ENCODE data around the gene MPP3. TPM values are rescaled to one million over a fixed set of nuclear protein-coding genes. Genes with fewer than 3 reads are reported as not detected.

MPP3 gene
- polyA plus RNA-seq, 3 donors, result 1.5 TPM; not detected in 2

DNA sequence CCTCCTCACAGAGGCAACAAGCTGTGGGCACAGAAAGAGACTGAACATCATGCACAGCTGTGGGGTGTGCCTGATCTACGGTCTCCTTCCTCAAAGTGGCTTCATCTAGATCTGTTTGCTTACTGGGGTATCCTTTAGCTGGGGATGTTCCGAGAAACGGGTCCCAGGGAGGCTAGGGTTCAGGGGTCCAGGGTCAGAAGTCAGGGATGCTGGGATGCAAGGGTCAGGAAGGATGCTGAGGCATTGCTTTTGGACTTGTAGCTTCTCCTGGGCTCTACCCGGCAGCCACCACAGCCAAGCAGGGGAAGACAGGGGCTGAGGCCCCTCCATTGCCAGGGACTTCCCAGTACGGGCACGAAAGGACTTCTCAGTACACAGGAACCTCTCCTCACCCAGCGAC is 20.6 kb upstream of the MPP3 start:
- Mint-ChIP-seq H3K27me3 (ENCODE audit: low read depth in 3 of 3) (peaks cover 5 to 14% (median 8%) of the 10 kb centered on the region in 3 donors), H3K4me3 (no peak overlapping the region), H3K27ac (peak overlapping the region in 1 of 7 donors; percentile 62), H3K9me3 (peaks cover 0 to 9% (median 2%) of the 10 kb centered on the region in 7 donors), H3K36me3 (no peaks in the 10 kb centered on the region), H3K4me1 (peaks cover 9% of the 10 kb centered on the region)
- Histone ChIP-seq H3K36me3 (replicated peaks in 1 of 2; ENCODE audit: control insufficient read depth in 1 of 2, insufficient read depth in 2 of 2, low read length in 2 of 2) (no peaks in the 10 kb centered on the region), H3K4me1 (ENCODE audit: control insufficient read depth in 1 of 2, insufficient read depth in 2 of 2, low read length in 2 of 2) (no peaks in the 10 kb centered on the region), H3K9me3 (replicated peaks in 1 of 2; ENCODE audit: control insufficient read depth in 1 of 2, insufficient read depth in 1 of 2, low read length in 2 of 2) (peaks cover 0 to 7% of the 10 kb centered on the region in 2 donors), H3K4me2 (replicated peaks; ENCODE audit: extremely low read depth, low read length, poor library complexity, severe bottlenecking) (no peak overlapping the region), H3K9ac (ENCODE audit: insufficient read depth, low read length, poor library complexity, severe bottlenecking) (no peak overlapping the region), H3K27me3 (ENCODE audit: control insufficient read depth in 2 of 2, insufficient read depth in 2 of 2, low read length in 2 of 2) (no peaks in the 10 kb centered on the region), H3K4me3 (replicated peaks in 1 of 3; ENCODE audit: low read depth in 2 of 3, low read length in 3 of 3) (no peak overlapping the region), H2AFZ (ENCODE audit: insufficient read depth, low read depth, low read length, poor library complexity, severe bottlenecking) (no peak overlapping the region), H3K79me2 (ENCODE audit: insufficient read depth, low read length) (no peaks in the 10 kb centered on the region), H3K27ac (ENCODE audit: low read depth in 1 of 2, low read length in 2 of 2) (no peak overlapping the region), H4K20me1 (ENCODE audit: insufficient read depth, low read length) (no peaks in the 10 kb centered on the region)
- DNase-seq, result no peak
- TF ChIP-seq, protein P1, sequence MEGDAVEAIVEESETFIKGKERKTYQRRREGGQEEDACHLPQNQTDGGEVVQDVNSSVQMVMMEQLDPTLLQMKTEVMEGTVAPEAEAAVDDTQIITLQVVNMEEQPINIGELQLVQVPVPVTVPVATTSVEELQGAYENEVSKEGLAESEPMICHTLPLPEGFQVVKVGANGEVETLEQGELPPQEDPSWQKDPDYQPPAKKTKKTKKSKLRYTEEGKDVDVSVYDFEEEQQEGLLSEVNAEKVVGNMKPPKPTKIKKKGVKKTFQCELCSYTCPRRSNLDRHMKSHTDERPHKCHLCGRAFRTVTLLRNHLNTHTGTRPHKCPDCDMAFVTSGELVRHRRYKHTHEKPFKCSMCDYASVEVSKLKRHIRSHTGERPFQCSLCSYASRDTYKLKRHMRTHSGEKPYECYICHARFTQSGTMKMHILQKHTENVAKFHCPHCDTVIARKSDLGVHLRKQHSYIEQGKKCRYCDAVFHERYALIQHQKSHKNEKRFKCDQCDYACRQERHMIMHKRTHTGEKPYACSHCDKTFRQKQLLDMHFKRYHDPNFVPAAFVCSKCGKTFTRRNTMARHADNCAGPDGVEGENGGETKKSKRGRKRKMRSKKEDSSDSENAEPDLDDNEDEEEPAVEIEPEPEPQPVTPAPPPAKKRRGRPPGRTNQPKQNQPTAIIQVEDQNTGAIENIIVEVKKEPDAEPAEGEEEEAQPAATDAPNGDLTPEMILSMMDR (IDR thresholded peaks at IDR 0.05), result no peak
- intact Hi-C loops (cut with micrococcal nuclease), result no loop called here
- 78% methylated on average over 7 of the region's 7 CpGs for WGBS (ENCODE audit: insufficient coverage)

DNA sequence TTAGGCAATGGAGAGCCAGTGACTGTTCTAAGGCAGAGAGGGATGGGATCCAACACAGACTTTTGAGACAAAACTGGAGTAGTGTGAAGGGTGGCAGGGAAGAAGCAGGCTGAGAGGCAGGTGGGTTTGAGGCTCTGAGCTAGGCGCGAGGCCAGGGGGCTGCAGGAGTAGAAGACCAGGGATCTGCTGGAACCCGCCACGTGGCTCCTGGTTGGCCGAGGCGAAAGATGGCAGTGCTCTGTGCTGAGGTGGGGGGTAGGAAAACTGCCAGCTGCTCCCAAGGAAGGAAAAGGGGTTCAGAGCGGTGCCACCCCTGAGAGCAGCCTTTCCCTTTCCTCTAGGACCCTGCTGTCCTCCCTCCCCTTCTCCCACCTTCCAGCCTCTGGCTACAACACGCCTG is 19.6 kb upstream of the MPP3 start:
- Histone ChIP-seq H3K4me3 (replicated peaks in 1 of 3; ENCODE audit: low read depth in 2 of 3, low read length in 3 of 3) (no peak overlapping the region), H3K27me3 (ENCODE audit: control insufficient read depth in 2 of 2, insufficient read depth in 2 of 2, low read length in 2 of 2) (no peaks in the 10 kb centered on the region), H3K27ac (ENCODE audit: low read depth in 1 of 2, low read length in 2 of 2) (no peak overlapping the region), H3K79me2 (ENCODE audit: insufficient read depth, low read length) (no peaks in the 10 kb centered on the region), H3K36me3 (replicated peaks in 1 of 2; ENCODE audit: control insufficient read depth in 1 of 2, insufficient read depth in 2 of 2, low read length in 2 of 2) (no peaks in the 10 kb centered on the region), H3K4me1 (ENCODE audit: control insufficient read depth in 1 of 2, insufficient read depth in 2 of 2, low read length in 2 of 2) (no peaks in the 10 kb centered on the region), H2AFZ (ENCODE audit: insufficient read depth, low read depth, low read length, poor library complexity, severe bottlenecking) (no peak overlapping the region), H3K4me2 (replicated peaks; ENCODE audit: extremely low read depth, low read length, poor library complexity, severe bottlenecking) (no peak overlapping the region), H3K9me3 (replicated peaks in 1 of 2; ENCODE audit: control insufficient read depth in 1 of 2, insufficient read depth in 1 of 2, low read length in 2 of 2) (peaks cover 0 to 5% of the 10 kb centered on the region in 2 donors), H3K9ac (ENCODE audit: insufficient read depth, low read length, poor library complexity, severe bottlenecking) (no peak overlapping the region), H4K20me1 (ENCODE audit: insufficient read depth, low read length) (no peaks in the 10 kb centered on the region)
- H3K27me3 Mint-ChIP-seq (ENCODE audit: low read depth in 3 of 3), result peaks cover 5 to 12% (median 8%) of the 10 kb centered on the region in 3 donors
- 98% methylated on average over 3 of the region's 8 CpGs for WGBS (ENCODE audit: insufficient coverage)
- intact Hi-C loops (cut with micrococcal nuclease), result no loop called here
- TF ChIP-seq, protein P1 (IDR thresholded peaks at IDR 0.05), result no peak
- H3K27ac Mint-ChIP-seq, result no peak overlapping the region
- DNase-seq, result no peak
- peaks cover 0 to 9% (median 2%) of the 10 kb centered on the region in 7 donors for H3K9me3 Mint-ChIP-seq
- H3K4me1 Mint-ChIP-seq, result peaks cover 8% of the 10 kb centered on the region
- H3K36me3 Mint-ChIP-seq, result no peaks in the 10 kb centered on the region
- no peak overlapping the region for H3K4me3 Mint-ChIP-seq

All from CD14-positive monocyte (primary cell).